GM10248 (cell line): ENCODE results near the gene WIZ.

Experiments
- CTCF ChIA-PET: fragments of 300-600 bp; sonication (Branson Sonifier 250); formaldehyde crosslinking; extraction: SDS; loops from one replicate; lab custom pipeline; 2021; ENCODE audit warnings: antibody characterized with exemption; lab: Yijun Ruan, JAX
- POLR2A ChIA-PET: fragments of 350-650 bp; sonication (Branson Sonifier 250); formaldehyde crosslinking; extraction: SDS; loops from one replicate; lab custom pipeline; 2020; ENCODE audit warnings: antibody characterized with exemption; lab: Yijun Ruan, JAX
- DNase-seq: peaks from one replicate; pipeline ENCODE4 v3.0.0; 2012; ENCODE audit errors: extremely low spot score
- CTCF ChIP-seq: IDR thresholded peaks from 2 replicates; pipeline ENCODE4 v1.5.1; 2012; ENCODE audit warnings: mild to moderate bottlenecking, low read depth; ENCODE audit errors: extremely low read depth, missing control alignments, control extremely low read depth

Gene WIZ, protein sequence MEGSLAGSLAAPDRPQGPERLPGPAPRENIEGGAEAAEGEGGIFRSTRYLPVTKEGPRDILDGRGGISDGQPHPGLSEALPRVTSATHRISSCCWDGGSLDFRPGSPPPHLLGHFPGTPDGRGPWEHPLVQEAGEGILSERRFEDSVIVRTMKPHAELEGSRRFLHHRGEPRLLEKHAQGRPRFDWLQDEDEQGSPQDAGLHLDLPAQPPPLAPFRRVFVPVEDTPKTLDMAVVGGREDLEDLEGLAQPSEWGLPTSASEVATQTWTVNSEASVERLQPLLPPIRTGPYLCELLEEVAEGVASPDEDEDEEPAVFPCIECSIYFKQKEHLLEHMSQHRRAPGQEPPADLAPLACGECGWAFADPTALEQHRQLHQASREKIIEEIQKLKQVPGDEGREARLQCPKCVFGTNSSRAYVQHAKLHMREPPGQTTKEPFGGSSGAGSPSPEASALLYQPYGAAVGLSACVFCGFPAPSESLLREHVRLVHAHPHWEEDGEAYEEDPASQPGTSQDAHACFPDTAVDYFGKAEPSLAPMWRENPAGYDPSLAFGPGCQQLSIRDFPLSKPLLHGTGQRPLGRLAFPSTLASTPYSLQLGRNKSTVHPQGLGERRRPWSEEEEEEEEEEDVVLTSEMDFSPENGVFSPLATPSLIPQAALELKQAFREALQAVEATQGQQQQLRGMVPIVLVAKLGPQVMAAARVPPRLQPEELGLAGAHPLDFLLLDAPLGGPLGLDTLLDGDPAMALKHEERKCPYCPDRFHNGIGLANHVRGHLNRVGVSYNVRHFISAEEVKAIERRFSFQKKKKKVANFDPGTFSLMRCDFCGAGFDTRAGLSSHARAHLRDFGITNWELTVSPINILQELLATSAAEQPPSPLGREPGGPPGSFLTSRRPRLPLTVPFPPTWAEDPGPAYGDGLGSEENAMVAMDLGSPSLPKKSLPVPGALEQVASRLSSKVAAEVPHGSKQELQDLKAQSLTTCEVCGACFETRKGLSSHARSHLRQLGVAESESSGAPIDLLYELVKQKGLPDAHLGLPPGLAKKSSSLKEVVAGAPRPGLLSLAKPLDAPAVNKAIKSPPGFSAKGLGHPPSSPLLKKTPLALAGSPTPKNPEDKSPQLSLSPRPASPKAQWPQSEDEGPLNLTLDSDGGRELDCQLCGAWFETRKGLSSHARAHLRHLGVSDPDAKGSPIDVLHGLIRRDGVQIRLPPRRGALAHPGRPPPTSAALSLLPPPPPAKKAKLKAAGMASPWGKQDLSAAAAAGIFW (N-terminal part only)

GRCh38 chr19:15449620-15450527 lies at the start of gene WIZ:
TSS of gene WIZ (minus strand) at chr19:15449956. CDS start at chr19:15448307, 1,649 bp downstream.
- DNase-seq, result peak; percentile 92
- ChIA-PET POLR2A (no interaction called here), CTCF (interaction anchor here (0.9 kb wide), 1 partner anchor 17 kb away, joined by 3 read pairs; no protein-coding TSS in a partner anchor)
- TF ChIP-seq CTCF, result no peak

GRCh38 chr19:15498910-15499309 lies 49.2 kb upstream of the WIZ start:
- DNase-seq, result no peak
- CTCF ChIA-PET, result no interaction called here
- POLR2A ChIA-PET, result no interaction called here
- no peak for TF ChIP-seq CTCF

GRCh38 chr19:15498156-15498858 lies 48.6 kb upstream of the WIZ start:
- POLR2A ChIA-PET, result no interaction called here
- TF ChIP-seq CTCF, result no peak
- CTCF ChIA-PET, result no interaction called here
- DNase-seq, result no peak

- DNase-seq, result no peak
Measured at GRCh38 chr19:15495151-15495550, 45.4 kb upstream of the WIZ start.

More at GRCh38 chr19:15495151-15495550, 45.4 kb upstream of the WIZ start:
- TF ChIP-seq CTCF, result no peak
- CTCF ChIA-PET, result no interaction called here
- POLR2A ChIA-PET, result no interaction called here
